ENCODE measurements around the gene THSD7A.

THSD7A gene

GRCh38 chr7:11592699-11593098 lies 239.3 kb downstream of the THSD7A start:
- FAIRE-seq (no peak), DNase-seq (ENCODE audit: insufficient read length, low spot score) (no peak)
- TF ChIP-seq PAX5 (IDR thresholded peaks at IDR 0.05; ENCODE audit: insufficient read depth, low read length, severe bottlenecking) = no peak
- TF ChIP-seq TAF1 (IDR thresholded peaks at IDR 0.05; ENCODE audit: low read depth, low read length) = no peak
- TF ChIP-seq POLR2AphosphoS5 (IDR thresholded peaks at IDR 0.05; ENCODE audit: low read depth, low read length) = no peak
- no peak for TF ChIP-seq POU2F2 (IDR thresholded peaks at IDR 0.05; ENCODE audit: low read depth, low read length)
- TF ChIP-seq POLR2A (IDR thresholded peaks at IDR 0.05; ENCODE audit: low read depth, low read length) = no peak
- no peak for TF ChIP-seq SPI1 (IDR thresholded peaks at IDR 0.05; ENCODE audit: low read depth, low read length)

GRCh38 chr7:11591943-11592342 lies 240.1 kb downstream of the THSD7A start:
- FAIRE-seq (no peak), DNase-seq (ENCODE audit: insufficient read length, low spot score) (no peak)
- no peak for TF ChIP-seq POU2F2 (IDR thresholded peaks at IDR 0.05; ENCODE audit: low read depth, low read length)
- TF ChIP-seq PAX5 (IDR thresholded peaks at IDR 0.05; ENCODE audit: insufficient read depth, low read length, severe bottlenecking) = no peak
- TF ChIP-seq TAF1 (IDR thresholded peaks at IDR 0.05; ENCODE audit: low read depth, low read length) = no peak
- no peak for TF ChIP-seq SPI1 (IDR thresholded peaks at IDR 0.05; ENCODE audit: low read depth, low read length)
- TF ChIP-seq POLR2AphosphoS5 (IDR thresholded peaks at IDR 0.05; ENCODE audit: low read depth, low read length) = no peak
- TF ChIP-seq POLR2A (IDR thresholded peaks at IDR 0.05; ENCODE audit: low read depth, low read length) = no peak

- FAIRE-seq (no peak), DNase-seq (ENCODE audit: insufficient read length, low spot score) (no peak)
- TF ChIP-seq SPI1 (IDR thresholded peaks at IDR 0.05; ENCODE audit: low read depth, low read length) = no peak
- no peak for TF ChIP-seq TAF1 (IDR thresholded peaks at IDR 0.05; ENCODE audit: low read depth, low read length)
- no peak for TF ChIP-seq PAX5 (IDR thresholded peaks at IDR 0.05; ENCODE audit: insufficient read depth, low read length, severe bottlenecking)
These were observed 240.9 kb downstream of the THSD7A start for GRCh38 chr7:11591055-11591633.

- FAIRE-seq (no peak), DNase-seq (ENCODE audit: insufficient read length, low spot score) (no peak)
- TF ChIP-seq SPI1 (IDR thresholded peaks at IDR 0.05; ENCODE audit: low read depth, low read length) (no peak), POLR2AphosphoS5 (IDR thresholded peaks at IDR 0.05; ENCODE audit: low read depth, low read length) (no peak), TAF1 (IDR thresholded peaks at IDR 0.05; ENCODE audit: low read depth, low read length) (no peak), POLR2A (IDR thresholded peaks at IDR 0.05; ENCODE audit: low read depth, low read length) (no peak), POU2F2 (IDR thresholded peaks at IDR 0.05; ENCODE audit: low read depth, low read length) (no peak), PAX5 (IDR thresholded peaks at IDR 0.05; ENCODE audit: insufficient read depth, low read length, severe bottlenecking) (no peak)
These were observed 242.7 kb downstream of the THSD7A start for GRCh38 chr7:11589251-11589650.

GRCh38 chr7:11587814-11588213 lies 244.2 kb downstream of the THSD7A start:
- TF ChIP-seq TAF1 (IDR thresholded peaks at IDR 0.05; ENCODE audit: low read depth, low read length) = no peak
- FAIRE-seq (no peak), DNase-seq (ENCODE audit: insufficient read length, low spot score) (no peak)

- FAIRE-seq = no peak
- no peak for TF ChIP-seq POU2F2 (IDR thresholded peaks at IDR 0.05; ENCODE audit: low read depth, low read length)
- no peak for DNase-seq (ENCODE audit: insufficient read length, low spot score)
These were observed 244.9 kb downstream of the THSD7A start for GRCh38 chr7:11587048-11587447.

- peak; percentile 29; the same call in 1 of the 2 replicates for TF ChIP-seq SPI1 (IDR thresholded peaks at IDR 0.05; ENCODE audit: low read depth, low read length)
- TF ChIP-seq POU2F2 (IDR thresholded peaks at IDR 0.05; ENCODE audit: low read depth, low read length) = no peak
- DNase-seq (ENCODE audit: insufficient read length, low spot score) = no peak
- FAIRE-seq = no peak
These were observed 247.5 kb downstream of the THSD7A start for GRCh38 chr7:11584406-11585031.

- TF ChIP-seq PAX5 (IDR thresholded peaks at IDR 0.05; ENCODE audit: insufficient read depth, low read length, severe bottlenecking) (no peak), TAF1 (IDR thresholded peaks at IDR 0.05; ENCODE audit: low read depth, low read length) (no peak), POU2F2 (IDR thresholded peaks at IDR 0.05; ENCODE audit: low read depth, low read length) (no peak)
- FAIRE-seq = no peak
- no peak for DNase-seq (ENCODE audit: insufficient read length, low spot score)
These were observed 252.9 kb downstream of the THSD7A start for GRCh38 chr7:11579141-11579540.

- peak; percentile 47 for FAIRE-seq
- DNase-seq (ENCODE audit: insufficient read length, low spot score) = no peak
- TF ChIP-seq POLR2AphosphoS5 (IDR thresholded peaks at IDR 0.05; ENCODE audit: low read depth, low read length) = no peak
- TF ChIP-seq PAX5 (IDR thresholded peaks at IDR 0.05; ENCODE audit: insufficient read depth, low read length, severe bottlenecking) = no peak
- no peak for TF ChIP-seq TAF1 (IDR thresholded peaks at IDR 0.05; ENCODE audit: low read depth, low read length)
- no peak for TF ChIP-seq SPI1 (IDR thresholded peaks at IDR 0.05; ENCODE audit: low read depth, low read length)
- no peak for TF ChIP-seq POLR2A (IDR thresholded peaks at IDR 0.05; ENCODE audit: low read depth, low read length)
- no peak for TF ChIP-seq POU2F2 (IDR thresholded peaks at IDR 0.05; ENCODE audit: low read depth, low read length)
These were observed 255.7 kb downstream of the THSD7A start for GRCh38 chr7:11576310-11576709.

GRCh38 chr7:11573128-11573750 lies 258.8 kb downstream of the THSD7A start:
- no peak for DNase-seq (ENCODE audit: insufficient read length, low spot score)
- FAIRE-seq = no peak
- no peak for TF ChIP-seq POU2F2 (IDR thresholded peaks at IDR 0.05; ENCODE audit: low read depth, low read length)
- no peak for TF ChIP-seq POLR2AphosphoS5 (IDR thresholded peaks at IDR 0.05; ENCODE audit: low read depth, low read length)
- no peak for TF ChIP-seq SPI1 (IDR thresholded peaks at IDR 0.05; ENCODE audit: low read depth, low read length)
- no peak for TF ChIP-seq POLR2A (IDR thresholded peaks at IDR 0.05; ENCODE audit: low read depth, low read length)
- no peak for TF ChIP-seq TAF1 (IDR thresholded peaks at IDR 0.05; ENCODE audit: low read depth, low read length)
- TF ChIP-seq PAX5 (IDR thresholded peaks at IDR 0.05; ENCODE audit: insufficient read depth, low read length, severe bottlenecking) = no peak

Data from GM12891 (cell line).